B cell (primary cell): ENCODE measurements around the gene CCSAP.

Experiments used
- CTCF ChIP-seq: fragments of 200-600 bp; IDR thresholded peaks from one replicate; pipeline ENCODE4 v1.8.0; 2022; ENCODE audit warnings: antibody characterized with exemption, mild to moderate bottlenecking
- EZH2 ChIP-seq: IDR thresholded peaks from 2 replicates; pipeline ENCODE4 v1.6.1; 2012; ENCODE audit warnings: borderline replicate concordance, low read depth, mild to moderate bottlenecking, moderate library complexity, low read length; ENCODE audit not compliant: insufficient read depth, poor library complexity, severe bottlenecking

GRCh38 chr1:229325853-229326487 lies 16.9 kb downstream of the CCSAP start:
- TF ChIP-seq CTCF (no peak), EZH2 (no peak)
